Endothelial cell (in vitro differentiated cells): Measurements from ENCODE around the gene GRIN2A. TPM values are rescaled to one million over a fixed set of nuclear protein-coding genes. Genes with fewer than 3 reads are reported as not detected.

Source experiments
- DNase-seq: peaks from one replicate; pipeline ENCODE4 v3.0.0; 2021; ENCODE audit warnings: low spot score
- H3K27ac Mint-ChIP-seq: one replicate; pipeline ENCODE4 v1.8.0; 2021; ENCODE audit warnings: mixed read lengths, inconsistent platforms; ENCODE audit not compliant: unreplicated experiment
- H3K27me3 Mint-ChIP-seq: one replicate; pipeline ENCODE4 v1.8.0; 2021; ENCODE audit warnings: mild to moderate bottlenecking, moderate library complexity, mixed read lengths, inconsistent platforms; ENCODE audit not compliant: unreplicated experiment
- H3K36me3 Mint-ChIP-seq: one replicate; pipeline ENCODE4 v1.8.0; 2021; ENCODE audit warnings: mild to moderate bottlenecking, low read depth, mixed read lengths, inconsistent platforms; ENCODE audit not compliant: unreplicated experiment
- H3K4me1 Mint-ChIP-seq: one replicate; pipeline ENCODE4 v1.8.0; 2021; ENCODE audit warnings: mild to moderate bottlenecking, mixed read lengths, inconsistent platforms; ENCODE audit not compliant: unreplicated experiment
- H3K4me3 Mint-ChIP-seq: one replicate; pipeline ENCODE4 v1.8.0; 2021; ENCODE audit warnings: mild to moderate bottlenecking, mixed read lengths, inconsistent platforms; ENCODE audit not compliant: unreplicated experiment
- H3K9me3 Mint-ChIP-seq: one replicate; pipeline ENCODE4 v1.8.0; 2021; ENCODE audit warnings: mixed read lengths, inconsistent platforms; ENCODE audit not compliant: unreplicated experiment
- CTCF ChIP-seq: fragments of 200-600 bp; sonication (generic); IDR thresholded peaks from one replicate; pipeline ENCODE4 v1.5.0; 2021; ENCODE audit warnings: antibody characterized with exemption; ENCODE audit not compliant: unreplicated experiment
- total RNA-seq: library from RNA; stranded (reverse); fragmentation: NEBNext Ultra II Directional; extraction: Animal tissue kit (Norgen Biotek cat#: 25700); gene quantifications from one replicate; pipeline ENCODE4 v1.2.1, GENCODE V29; 2021; ENCODE audit not compliant: unreplicated experiment

The GRIN2A gene
- total RNA-seq, 1 donor from 2014 or later: 0.03 TPM

- H3K27me3 Mint-ChIP-seq: peaks cover 4% of the 10 kb centered on the region
- H3K4me1 Mint-ChIP-seq: peaks cover 5% of the 10 kb centered on the region
- no peak overlapping the region for H3K4me3 Mint-ChIP-seq
- no peak for TF ChIP-seq CTCF
- DNase-seq: no peak
- no peak overlapping the region for H3K27ac Mint-ChIP-seq
- no peaks in the 10 kb centered on the region for H3K9me3 Mint-ChIP-seq
- no peaks in the 10 kb centered on the region for H3K36me3 Mint-ChIP-seq
Measured at GRCh38 chr16:9800186-9800738, 382.0 kb downstream of the GRIN2A start.

- no peak for TF ChIP-seq CTCF
Measured at GRCh38 chr16:9798952-9799580, 383.2 kb downstream of the GRIN2A start.

GRCh38 chr16:9798474-9798873 lies 383.8 kb downstream of the GRIN2A start:
- no peaks in the 10 kb centered on the region for H3K36me3 Mint-ChIP-seq
- H3K27me3 Mint-ChIP-seq: peaks cover 4% of the 10 kb centered on the region
- H3K4me3 Mint-ChIP-seq: no peak overlapping the region
- no peak overlapping the region for H3K27ac Mint-ChIP-seq
- DNase-seq: no peak
- H3K9me3 Mint-ChIP-seq: no peaks in the 10 kb centered on the region
- no peak for TF ChIP-seq CTCF
- H3K4me1 Mint-ChIP-seq: peaks cover 5% of the 10 kb centered on the region

More at GRCh38 chr16:9798952-9799580, 383.2 kb downstream of the GRIN2A start:
- no peaks in the 10 kb centered on the region for H3K9me3 Mint-ChIP-seq
- H3K36me3 Mint-ChIP-seq: no peaks in the 10 kb centered on the region
- DNase-seq: no peak
- H3K27me3 Mint-ChIP-seq: peaks cover 4% of the 10 kb centered on the region
- peaks cover 5% of the 10 kb centered on the region for H3K4me1 Mint-ChIP-seq
- H3K4me3 Mint-ChIP-seq: no peak overlapping the region
- H3K27ac Mint-ChIP-seq: no peak overlapping the region

- DNase-seq: peak; percentile 12
- TF ChIP-seq CTCF: no peak
Measured at GRCh38 chr16:9797306-9797705, 384.9 kb downstream of the GRIN2A start.

GRCh38 chr16:9793623-9794022 lies 388.6 kb downstream of the GRIN2A start:
- H3K36me3 Mint-ChIP-seq: no peaks in the 10 kb centered on the region
- no peak for TF ChIP-seq CTCF
- no peak for DNase-seq
- H3K27ac Mint-ChIP-seq: no peak overlapping the region
- no peak overlapping the region for H3K4me3 Mint-ChIP-seq
- peaks cover 5% of the 10 kb centered on the region for H3K4me1 Mint-ChIP-seq
- H3K9me3 Mint-ChIP-seq: no peaks in the 10 kb centered on the region
- peaks cover 2% of the 10 kb centered on the region for H3K27me3 Mint-ChIP-seq

More at GRCh38 chr16:9797306-9797705, 384.9 kb downstream of the GRIN2A start:
- no peaks in the 10 kb centered on the region for H3K36me3 Mint-ChIP-seq
- H3K9me3 Mint-ChIP-seq: no peaks in the 10 kb centered on the region
- H3K4me1 Mint-ChIP-seq: peaks cover 5% of the 10 kb centered on the region
- no peak overlapping the region for H3K4me3 Mint-ChIP-seq
- H3K27ac Mint-ChIP-seq: peak overlapping the region; percentile 7
- H3K27me3 Mint-ChIP-seq: peaks cover 4% of the 10 kb centered on the region
